ENCODE data around the gene RNF166.

DNA sequence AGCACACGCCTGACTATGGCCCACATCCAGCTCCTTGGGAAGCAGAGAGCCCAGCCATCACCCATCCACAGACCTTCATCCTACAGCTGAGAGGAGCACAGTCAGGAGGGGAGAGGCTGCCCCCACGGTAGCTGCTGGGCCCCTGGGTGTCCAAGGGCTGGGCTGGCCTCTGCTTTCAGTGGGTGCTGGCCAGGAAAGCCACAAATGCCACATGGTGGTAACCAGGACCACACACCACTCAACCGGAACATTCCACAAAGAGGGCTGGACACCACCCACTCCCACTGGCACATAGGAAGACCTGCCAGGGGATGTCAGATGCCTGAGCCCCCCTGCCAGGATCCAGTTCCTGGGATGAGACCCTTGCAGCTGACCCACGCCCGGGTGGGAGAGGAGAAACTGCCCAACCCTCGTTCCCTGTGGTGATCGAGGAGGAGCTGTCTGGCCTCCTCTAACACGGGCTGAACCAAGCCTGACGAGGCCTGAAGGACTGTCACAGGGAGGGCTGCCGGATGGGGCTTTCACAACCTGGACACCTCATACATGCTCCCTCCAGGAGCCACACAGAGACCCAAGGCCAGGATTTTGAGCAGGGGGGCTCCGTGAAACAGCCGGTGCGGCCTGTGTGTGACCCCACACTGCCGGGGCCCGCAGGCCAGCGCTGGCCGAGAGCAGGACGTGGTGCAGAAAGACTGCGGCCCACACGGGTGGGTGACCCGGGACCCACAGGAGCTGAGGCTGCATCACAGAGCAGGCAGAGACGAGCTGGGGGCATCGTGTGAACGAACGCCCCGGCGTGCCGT lies 48.1 kb upstream of the RNF166 start:
- TF ChIP-seq FOXM1 (IDR thresholded peaks at IDR 0.05; ENCODE audit: borderline replicate concordance, low read depth) (no peak), ZBTB7A (IDR thresholded peaks at IDR 0.05; ENCODE audit: low read depth) (no peak), TAF1 (IDR thresholded peaks at IDR 0.05; ENCODE audit: low read depth) (no peak), RAD21 (IDR thresholded peaks at IDR 0.05; ENCODE audit: low read depth) (no peak), EGR1 (IDR thresholded peaks at IDR 0.05) (no peak), NFIC (IDR thresholded peaks at IDR 0.05) (no peak), EP300 (IDR thresholded peaks at IDR 0.05; ENCODE audit: borderline replicate concordance) (no peak), YY1 (IDR thresholded peaks at IDR 0.05; ENCODE audit: low read depth) (no peak), TEAD4 (IDR thresholded peaks at IDR 0.05) (no peak)
- TF ChIP-seq, protein P1, sequence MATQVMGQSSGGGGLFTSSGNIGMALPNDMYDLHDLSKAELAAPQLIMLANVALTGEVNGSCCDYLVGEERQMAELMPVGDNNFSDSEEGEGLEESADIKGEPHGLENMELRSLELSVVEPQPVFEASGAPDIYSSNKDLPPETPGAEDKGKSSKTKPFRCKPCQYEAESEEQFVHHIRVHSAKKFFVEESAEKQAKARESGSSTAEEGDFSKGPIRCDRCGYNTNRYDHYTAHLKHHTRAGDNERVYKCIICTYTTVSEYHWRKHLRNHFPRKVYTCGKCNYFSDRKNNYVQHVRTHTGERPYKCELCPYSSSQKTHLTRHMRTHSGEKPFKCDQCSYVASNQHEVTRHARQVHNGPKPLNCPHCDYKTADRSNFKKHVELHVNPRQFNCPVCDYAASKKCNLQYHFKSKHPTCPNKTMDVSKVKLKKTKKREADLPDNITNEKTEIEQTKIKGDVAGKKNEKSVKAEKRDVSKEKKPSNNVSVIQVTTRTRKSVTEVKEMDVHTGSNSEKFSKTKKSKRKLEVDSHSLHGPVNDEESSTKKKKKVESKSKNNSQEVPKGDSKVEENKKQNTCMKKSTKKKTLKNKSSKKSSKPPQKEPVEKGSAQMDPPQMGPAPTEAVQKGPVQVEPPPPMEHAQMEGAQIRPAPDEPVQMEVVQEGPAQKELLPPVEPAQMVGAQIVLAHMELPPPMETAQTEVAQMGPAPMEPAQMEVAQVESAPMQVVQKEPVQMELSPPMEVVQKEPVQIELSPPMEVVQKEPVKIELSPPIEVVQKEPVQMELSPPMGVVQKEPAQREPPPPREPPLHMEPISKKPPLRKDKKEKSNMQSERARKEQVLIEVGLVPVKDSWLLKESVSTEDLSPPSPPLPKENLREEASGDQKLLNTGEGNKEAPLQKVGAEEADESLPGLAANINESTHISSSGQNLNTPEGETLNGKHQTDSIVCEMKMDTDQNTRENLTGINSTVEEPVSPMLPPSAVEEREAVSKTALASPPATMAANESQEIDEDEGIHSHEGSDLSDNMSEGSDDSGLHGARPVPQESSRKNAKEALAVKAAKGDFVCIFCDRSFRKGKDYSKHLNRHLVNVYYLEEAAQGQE (IDR thresholded peaks at IDR 0.05; ENCODE audit: low read depth), result no peak

Measured in Ishikawa (cell line).